T-helper 2 cell treated with Interferon-gamma antibody and Interleukin-4, amounts not matched to agents 5 μg/mL and 100 μg/mL, for 36 hours (primary cell): ENCODE measurements around the gene FGFR2.

ENCODE experiments used
- DNase-seq: peaks from one replicate; pipeline ENCODE4 v3.0.0; 2021; ENCODE audit warnings: low spot score
- H3K27ac Mint-ChIP-seq: one replicate; pipeline ENCODE4 v1.8.0; 2021; ENCODE audit warnings: mild to moderate bottlenecking, mixed read lengths
- H3K27me3 Mint-ChIP-seq: one replicate; pipeline ENCODE4 v1.8.0; 2021; ENCODE audit warnings: low read depth, mixed read lengths
- H3K36me3 Mint-ChIP-seq: one replicate; pipeline ENCODE4 v1.8.0; 2021; ENCODE audit warnings: low read depth, mixed read lengths
- H3K4me1 Mint-ChIP-seq: one replicate; pipeline ENCODE4 v1.8.0; 2021; ENCODE audit warnings: low read depth, mixed read lengths
- H3K4me3 Mint-ChIP-seq: one replicate; pipeline ENCODE4 v1.8.0; 2022; ENCODE audit warnings: mild to moderate bottlenecking, moderate library complexity, mixed read lengths
- H3K9me3 Mint-ChIP-seq: one replicate; pipeline ENCODE4 v1.8.0; 2021; ENCODE audit warnings: mixed read lengths

The FGFR2 gene

DNA sequence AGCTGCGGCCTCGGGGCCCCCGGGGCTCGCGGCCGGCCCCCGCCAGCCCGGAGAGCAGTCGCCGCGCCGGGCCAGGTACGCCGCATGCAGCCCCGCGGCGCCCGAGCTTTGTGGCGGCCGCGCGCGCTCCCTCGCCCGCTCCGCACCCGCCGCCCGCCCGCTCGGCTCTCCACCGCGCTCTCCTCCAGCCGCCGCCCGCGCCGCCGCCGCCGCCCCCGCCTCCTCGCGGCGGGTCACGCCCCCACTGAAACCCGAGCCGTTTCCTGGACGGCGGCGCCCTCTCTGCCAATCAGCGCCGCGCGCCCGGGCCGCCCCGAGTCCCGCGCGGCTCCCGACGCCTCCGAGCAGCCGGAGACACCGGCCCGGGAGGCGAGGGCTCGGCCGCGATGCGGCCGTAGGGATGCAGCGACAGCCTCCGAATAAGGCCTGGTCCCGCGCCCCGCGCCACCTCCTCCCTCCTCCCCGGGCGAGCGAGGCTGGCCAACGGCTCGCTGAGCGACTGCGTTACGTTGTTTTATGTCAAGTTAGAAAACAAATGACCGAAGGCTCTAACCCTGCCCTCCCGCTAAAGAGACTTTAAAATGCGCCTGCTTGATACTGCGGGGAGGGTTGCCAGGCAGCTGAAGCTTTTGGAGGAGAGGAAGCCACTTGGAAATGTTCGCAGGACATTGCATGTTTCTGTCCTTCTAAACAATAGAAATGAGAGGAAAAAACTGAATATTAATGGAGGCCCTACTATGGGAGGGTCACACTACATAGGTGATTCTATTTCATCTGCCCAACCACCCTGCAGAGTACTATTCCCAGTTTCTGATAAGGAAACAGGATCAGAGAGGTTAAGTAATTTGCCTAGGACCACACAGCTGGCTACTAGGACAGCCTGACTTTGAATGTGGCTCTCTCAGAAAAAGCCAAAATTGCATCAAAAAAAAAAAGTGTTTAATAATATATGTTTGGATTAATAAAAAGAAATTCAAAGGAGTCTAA lies at the start of gene FGFR2:
Gene FGFR2, minus strand, starts transcription at position 182 of the 987 bp plus-strand sequence. CDS start 4,627 bp downstream, outside the sequence.
- H3K27me3 Mint-ChIP-seq: peaks cover 60% of the 10 kb centered on the region
- H3K4me3 Mint-ChIP-seq: peak within 1 kb of the TSS; percentile 50
- no peak within 1 kb of the TSS for H3K27ac Mint-ChIP-seq
- H3K9me3 Mint-ChIP-seq: no peaks in the 10 kb centered on the region
- no peaks in the 10 kb centered on the region for H3K36me3 Mint-ChIP-seq
- H3K4me1 Mint-ChIP-seq: no peaks in the 10 kb centered on the region
- peak; percentile 35 for DNase-seq

DNA sequence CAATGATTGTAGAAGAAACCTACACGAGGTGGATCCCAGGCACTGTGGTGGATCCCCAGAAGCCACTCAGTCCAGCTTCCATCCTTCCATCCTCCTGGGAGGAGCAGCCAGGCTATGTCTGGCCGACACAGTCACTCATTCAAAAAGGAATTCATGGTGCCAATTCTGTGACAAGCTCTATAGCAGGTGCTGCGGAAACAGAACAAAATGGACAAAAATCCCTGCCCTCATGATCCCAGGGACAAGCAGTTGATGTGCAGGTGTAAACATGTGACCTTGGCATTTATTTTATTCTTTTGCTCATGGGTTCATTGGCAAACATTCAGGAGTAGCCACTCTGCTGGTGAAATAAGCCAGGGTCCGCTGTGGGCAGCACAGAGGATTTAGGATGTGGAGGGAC lies 49.2 kb upstream of the FGFR2 start:
- H3K27ac Mint-ChIP-seq: no peak overlapping the region
- DNase-seq: no peak
- H3K36me3 Mint-ChIP-seq: no peaks in the 10 kb centered on the region
- H3K27me3 Mint-ChIP-seq: no peaks in the 10 kb centered on the region
- H3K9me3 Mint-ChIP-seq: no peaks in the 10 kb centered on the region
- H3K4me3 Mint-ChIP-seq: no peak overlapping the region
- no peaks in the 10 kb centered on the region for H3K4me1 Mint-ChIP-seq

DNA sequence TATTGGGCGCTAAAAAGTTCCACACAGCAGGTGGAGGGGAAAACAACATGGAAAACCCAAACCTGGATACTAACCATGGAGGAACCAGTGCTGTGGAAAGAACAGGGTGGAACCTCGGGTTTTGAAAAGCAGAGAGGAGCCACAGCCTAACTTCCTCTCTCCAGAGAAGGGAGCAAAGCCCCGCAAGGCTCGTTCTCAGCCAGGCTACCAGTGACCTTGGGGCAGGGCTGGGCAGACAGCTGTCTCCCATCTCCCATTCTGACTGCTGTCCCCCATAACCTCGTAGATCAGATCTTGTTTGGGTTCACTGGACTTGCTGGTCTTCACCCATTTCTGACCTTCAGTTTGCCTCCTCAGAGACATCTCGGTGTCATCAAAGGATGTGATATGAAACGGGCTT lies 47.5 kb upstream of the FGFR2 start:
- no peaks in the 10 kb centered on the region for H3K27me3 Mint-ChIP-seq
- H3K4me1 Mint-ChIP-seq: no peaks in the 10 kb centered on the region
- no peak overlapping the region for H3K27ac Mint-ChIP-seq
- no peaks in the 10 kb centered on the region for H3K9me3 Mint-ChIP-seq
- no peaks in the 10 kb centered on the region for H3K36me3 Mint-ChIP-seq
- DNase-seq: no peak
- H3K4me3 Mint-ChIP-seq: no peak overlapping the region

DNA sequence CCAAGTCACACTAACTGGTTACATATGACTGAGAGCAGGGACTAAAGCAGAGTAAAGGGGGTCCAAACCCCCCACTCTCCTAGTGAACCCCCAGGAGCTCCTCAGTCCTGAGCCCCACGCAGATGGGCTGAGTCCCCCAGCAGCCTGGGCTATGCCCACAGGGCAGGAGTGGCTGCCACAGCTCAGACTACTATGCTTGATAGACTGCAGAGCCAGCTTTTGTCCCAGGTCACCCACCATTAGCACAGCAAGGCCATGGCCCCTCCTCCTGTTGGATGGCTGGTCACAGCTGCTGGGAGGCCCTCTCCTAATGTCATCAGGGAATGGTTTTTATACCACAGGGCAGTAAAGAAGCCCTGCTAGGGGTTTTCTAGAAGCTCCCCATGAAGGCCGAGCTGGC lies 46.3 kb upstream of the FGFR2 start:
- Mint-ChIP-seq H3K4me1 (no peaks in the 10 kb centered on the region), H3K27ac (no peak overlapping the region)
- no peak for DNase-seq

DNA sequence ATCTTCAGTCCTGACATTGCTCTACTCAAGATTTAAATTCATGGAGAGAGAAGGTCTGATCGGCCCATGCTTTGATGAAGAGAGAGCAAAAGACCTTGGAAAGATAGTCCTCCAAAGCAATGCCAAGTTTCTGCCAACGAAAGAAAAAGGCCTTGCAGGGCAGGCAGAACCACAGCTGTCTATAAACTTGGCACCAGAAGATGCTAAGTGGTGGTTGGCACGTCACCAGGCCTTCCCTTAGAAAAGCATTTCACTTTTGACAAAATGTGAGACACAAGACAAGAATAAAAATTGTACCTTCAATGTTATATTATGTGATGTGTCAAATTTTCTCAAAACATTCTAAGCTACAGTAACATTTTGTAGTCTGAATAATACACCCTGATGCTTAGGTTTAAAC lies 42.0 kb upstream of the FGFR2 start:
- no peak overlapping the region for H3K27ac Mint-ChIP-seq
- peaks cover 7% of the 10 kb centered on the region for H3K9me3 Mint-ChIP-seq

More for the DNA sequence above, 46.3 kb upstream of the FGFR2 start:
- H3K4me3 Mint-ChIP-seq: no peak overlapping the region
- H3K9me3 Mint-ChIP-seq: no peaks in the 10 kb centered on the region
- H3K36me3 Mint-ChIP-seq: no peaks in the 10 kb centered on the region
- no peaks in the 10 kb centered on the region for H3K27me3 Mint-ChIP-seq

DNA sequence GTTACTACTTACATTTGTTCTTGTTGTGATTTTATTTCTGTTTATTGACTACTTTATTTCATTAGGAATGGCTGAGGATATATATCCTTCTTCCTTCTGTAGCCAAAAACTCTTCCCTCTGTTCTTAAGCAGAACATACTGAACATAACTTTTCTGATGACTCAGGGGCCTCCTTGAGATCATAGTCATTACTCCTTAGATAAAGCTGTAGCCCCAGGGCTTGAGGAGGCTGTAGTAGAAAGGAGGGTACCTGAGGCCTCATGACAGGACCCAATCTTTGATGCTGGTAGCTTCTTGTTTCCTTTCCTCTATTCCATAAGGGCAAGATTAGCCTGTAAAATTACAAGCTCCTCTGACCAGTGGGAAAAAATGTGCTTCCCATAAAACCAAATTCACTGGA lies 41.2 kb upstream of the FGFR2 start:
- Mint-ChIP-seq H3K27me3 (no peaks in the 10 kb centered on the region), H3K4me3 (no peak overlapping the region), H3K4me1 (no peaks in the 10 kb centered on the region), H3K27ac (no peak overlapping the region), H3K9me3 (peaks cover 7% of the 10 kb centered on the region), H3K36me3 (no peaks in the 10 kb centered on the region)
- no peak for DNase-seq

More for the DNA sequence above, 42.0 kb upstream of the FGFR2 start:
- H3K4me3 Mint-ChIP-seq: no peak overlapping the region
- no peaks in the 10 kb centered on the region for H3K36me3 Mint-ChIP-seq
- no peaks in the 10 kb centered on the region for H3K4me1 Mint-ChIP-seq
- no peak for DNase-seq
- no peaks in the 10 kb centered on the region for H3K27me3 Mint-ChIP-seq

DNA sequence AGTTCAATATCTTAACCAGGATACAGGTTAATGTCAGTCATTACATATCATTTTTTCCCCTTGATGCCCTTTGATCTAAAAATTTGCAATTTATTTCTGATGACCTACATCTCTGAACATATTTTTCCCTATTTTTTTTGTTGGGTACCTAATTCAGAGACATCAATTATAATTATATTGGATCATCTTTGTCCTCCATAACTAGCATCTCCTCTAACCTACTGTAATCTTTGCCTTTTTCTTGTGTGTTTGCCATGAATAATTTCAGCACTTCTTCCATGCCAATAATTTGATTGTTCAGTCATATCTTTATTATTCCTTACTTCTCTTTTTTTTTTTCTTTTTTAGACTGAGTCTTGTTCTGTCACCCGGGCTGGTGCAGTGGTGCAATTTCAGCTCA lies 39.2 kb upstream of the FGFR2 start:
- no peaks in the 10 kb centered on the region for H3K4me1 Mint-ChIP-seq
- H3K27me3 Mint-ChIP-seq: no peaks in the 10 kb centered on the region
- H3K4me3 Mint-ChIP-seq: no peak overlapping the region
- H3K27ac Mint-ChIP-seq: no peak overlapping the region
- peaks cover 7% of the 10 kb centered on the region for H3K9me3 Mint-ChIP-seq
- no peak for DNase-seq
- no peaks in the 10 kb centered on the region for H3K36me3 Mint-ChIP-seq

DNA sequence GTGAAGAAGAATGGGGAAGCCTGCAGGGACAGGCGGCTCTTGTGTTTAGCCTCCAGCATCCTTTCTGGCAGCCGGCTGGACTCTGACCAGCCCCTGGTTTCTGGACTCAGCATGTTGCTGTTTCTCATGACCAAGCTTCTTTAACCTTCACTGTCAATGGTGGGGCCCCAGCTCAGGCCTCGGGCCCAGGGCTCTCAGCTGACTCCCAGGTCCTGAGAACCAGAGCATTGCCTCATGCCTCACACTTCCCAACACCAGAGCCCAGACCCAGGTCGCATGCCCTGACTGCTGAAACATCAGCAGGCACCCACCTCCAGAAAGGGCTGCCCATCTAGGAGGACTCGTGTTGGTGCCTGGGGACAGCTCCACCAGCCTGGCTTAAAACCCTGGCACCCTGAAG lies 34.8 kb upstream of the FGFR2 start:
- Mint-ChIP-seq H3K36me3 (no peaks in the 10 kb centered on the region), H3K9me3 (peaks cover 7% of the 10 kb centered on the region), H3K4me1 (no peaks in the 10 kb centered on the region), H3K27ac (no peak overlapping the region), H3K27me3 (no peaks in the 10 kb centered on the region), H3K4me3 (no peak overlapping the region)
- DNase-seq: no peak

DNA sequence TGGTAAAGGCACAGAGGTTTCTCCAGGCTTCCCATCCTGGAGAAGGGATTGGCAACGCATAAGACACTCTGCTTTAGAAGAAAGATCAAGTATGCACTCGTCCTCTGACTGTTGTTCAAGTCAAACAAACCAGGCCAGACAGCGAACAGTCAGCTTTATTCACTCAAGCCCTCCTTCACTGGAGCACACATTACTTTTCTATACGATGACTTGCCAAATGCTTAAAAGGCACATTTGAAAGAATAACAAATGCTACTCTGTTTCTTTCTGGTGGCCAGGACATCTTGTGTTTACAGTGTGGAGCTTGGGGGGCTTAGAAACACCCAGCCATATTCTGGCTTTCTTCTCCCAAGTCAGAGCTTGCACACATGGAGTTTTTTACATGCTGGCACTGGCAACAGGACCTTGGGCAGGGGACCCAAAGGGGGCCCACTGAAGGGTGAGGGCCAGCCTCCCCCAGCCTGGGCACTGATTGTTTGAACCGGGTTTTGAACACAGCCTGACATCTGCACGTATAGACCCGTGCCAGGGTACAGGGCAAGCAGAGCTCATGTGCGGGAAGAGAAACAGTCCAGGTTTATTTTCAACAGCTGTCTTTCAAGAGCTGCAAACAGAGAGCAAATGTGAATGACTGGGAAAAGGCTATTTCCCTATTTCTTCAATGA lies 33.3 kb upstream of the FGFR2 start:
- Mint-ChIP-seq H3K27me3 (no peaks in the 10 kb centered on the region), H3K27ac (no peak overlapping the region), H3K4me3 (no peak overlapping the region), H3K36me3 (no peaks in the 10 kb centered on the region), H3K4me1 (no peaks in the 10 kb centered on the region), H3K9me3 (no peaks in the 10 kb centered on the region)
- DNase-seq: no peak

DNA sequence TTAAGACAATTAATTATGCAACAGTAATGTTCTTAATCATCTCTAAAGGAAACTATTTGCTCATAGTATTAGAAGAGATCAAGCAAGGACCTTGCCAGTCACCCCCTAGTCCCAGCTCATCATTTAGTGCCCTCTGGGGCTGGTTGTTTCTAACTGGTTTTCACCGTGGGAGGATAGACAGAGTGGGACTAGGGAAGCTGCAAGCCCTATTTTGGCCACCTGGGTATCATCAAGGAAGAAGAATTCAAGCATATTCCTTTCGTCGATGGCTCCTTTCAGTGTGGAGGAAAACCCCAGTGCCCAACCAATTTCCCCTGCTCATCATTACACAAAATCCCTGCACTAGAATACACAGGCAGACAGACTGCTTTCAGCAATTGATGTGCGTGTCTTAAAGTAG lies 30.6 kb upstream of the FGFR2 start:
- Mint-ChIP-seq H3K36me3 (no peaks in the 10 kb centered on the region), H3K4me1 (no peaks in the 10 kb centered on the region), H3K27me3 (no peaks in the 10 kb centered on the region), H3K27ac (no peak overlapping the region), H3K4me3 (no peak overlapping the region), H3K9me3 (no peaks in the 10 kb centered on the region)
- no peak for DNase-seq

DNA sequence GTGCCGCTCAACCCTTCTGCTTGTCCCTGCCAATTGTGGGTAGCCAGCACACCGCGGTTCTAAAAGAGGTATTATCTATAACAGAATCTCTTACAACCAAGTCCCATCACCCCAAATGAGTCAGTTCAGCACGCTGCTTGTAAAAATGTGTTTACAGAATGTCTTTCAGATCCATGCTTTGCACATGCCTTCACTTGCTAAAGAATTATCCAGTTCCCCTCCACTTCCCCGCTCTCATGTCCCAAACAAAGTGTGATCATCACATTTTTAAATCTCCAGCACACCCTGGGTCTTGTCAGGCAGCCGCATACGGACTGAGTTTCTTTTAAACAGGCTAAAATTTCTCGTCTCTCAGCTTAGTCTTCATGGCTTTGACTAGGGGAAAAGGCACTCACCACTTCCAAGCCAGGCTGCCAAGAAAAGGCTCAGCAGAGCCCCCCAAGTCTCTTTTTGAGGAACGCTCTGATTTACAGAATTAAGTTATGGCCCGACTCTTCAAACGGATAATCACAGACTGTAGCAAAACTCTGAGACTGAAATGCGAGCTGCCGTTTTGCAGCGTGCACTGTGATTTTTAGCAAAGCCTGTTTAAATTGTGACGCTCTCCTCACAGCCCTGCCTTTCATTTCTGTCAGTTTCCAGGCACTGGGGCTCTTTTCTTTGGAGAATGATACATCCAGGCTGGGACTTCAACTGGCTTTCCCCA lies 29.8 kb upstream of the FGFR2 start:
- DNase-seq: no peak
- H3K36me3 Mint-ChIP-seq: no peaks in the 10 kb centered on the region
- H3K4me1 Mint-ChIP-seq: no peaks in the 10 kb centered on the region
- H3K27me3 Mint-ChIP-seq: no peaks in the 10 kb centered on the region
- no peak overlapping the region for H3K27ac Mint-ChIP-seq
- H3K9me3 Mint-ChIP-seq: no peaks in the 10 kb centered on the region
- no peak overlapping the region for H3K4me3 Mint-ChIP-seq

DNA sequence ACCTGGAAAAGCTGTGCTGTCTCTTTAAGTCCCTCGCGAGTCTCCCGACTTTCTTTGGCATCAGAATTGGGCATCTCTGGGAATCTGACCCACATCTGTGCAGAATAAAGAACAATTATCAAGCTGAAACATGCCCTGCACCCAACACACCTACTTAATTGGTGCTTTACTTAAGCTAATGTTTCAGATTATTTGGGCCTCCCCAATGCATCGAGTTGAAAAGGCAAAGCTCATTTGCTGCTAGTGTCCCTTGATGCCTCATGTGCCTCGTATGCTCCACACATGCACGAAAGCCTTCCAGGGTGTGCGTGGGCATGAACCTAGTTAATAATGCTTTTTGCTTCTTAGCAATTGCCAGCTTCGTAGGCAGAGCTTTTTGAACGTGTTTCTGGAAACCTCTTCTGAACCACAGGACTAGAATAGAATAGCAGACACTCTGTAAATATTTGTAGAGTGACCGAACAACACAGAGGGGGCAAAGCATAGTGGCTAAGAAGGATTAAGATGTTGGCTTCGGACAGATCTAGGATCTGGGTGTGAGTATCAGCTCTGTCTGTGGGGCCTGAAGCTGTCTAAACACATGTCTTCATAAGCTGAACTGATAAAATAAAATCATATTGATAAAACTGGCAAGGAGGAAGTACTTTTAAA lies 26.7 kb upstream of the FGFR2 start:
- DNase-seq: no peak
- no peaks in the 10 kb centered on the region for H3K4me1 Mint-ChIP-seq
- H3K36me3 Mint-ChIP-seq: no peaks in the 10 kb centered on the region
- no peak overlapping the region for H3K4me3 Mint-ChIP-seq
- H3K27me3 Mint-ChIP-seq: no peaks in the 10 kb centered on the region
- no peak overlapping the region for H3K27ac Mint-ChIP-seq
- no peaks in the 10 kb centered on the region for H3K9me3 Mint-ChIP-seq

DNA sequence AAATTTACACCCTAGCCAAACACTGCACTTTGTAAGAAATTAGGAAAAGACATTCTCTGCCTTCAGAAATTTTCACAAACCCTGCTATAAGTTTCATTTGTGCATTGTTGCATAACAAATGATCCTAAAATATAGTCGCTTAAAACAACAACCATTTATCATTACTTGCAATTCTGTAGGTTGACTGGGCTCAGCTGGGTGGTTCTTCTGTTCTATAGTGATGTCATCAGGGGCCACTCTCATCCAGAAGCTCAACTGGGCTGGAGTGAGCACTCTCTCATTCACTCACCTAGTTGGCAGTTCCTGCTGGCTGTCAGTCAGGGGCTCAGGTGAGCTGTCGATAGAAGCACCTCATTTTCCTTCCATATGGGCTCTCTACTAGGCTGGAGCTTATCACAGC lies 20.7 kb upstream of the FGFR2 start:
- H3K27ac Mint-ChIP-seq: no peak overlapping the region
- H3K27me3 Mint-ChIP-seq: no peaks in the 10 kb centered on the region
- no peaks in the 10 kb centered on the region for H3K4me1 Mint-ChIP-seq
- no peak overlapping the region for H3K4me3 Mint-ChIP-seq
- DNase-seq: no peak
- H3K9me3 Mint-ChIP-seq: peaks cover 15% of the 10 kb centered on the region
- H3K36me3 Mint-ChIP-seq: no peaks in the 10 kb centered on the region
